Rectal smooth muscle tissue (tissue), 1 donor: Measurements from ENCODE around the gene PKNOX2.

Experiments used
- H3K27ac ChIP-seq: one replicate; pipeline ENCODE4 v1.7.0; 2013; ENCODE audit warnings: low read depth, low read length, inconsistent platforms
- H3K27me3 ChIP-seq: one replicate; pipeline ENCODE4 v1.7.0; 2013; ENCODE audit warnings: low read length; ENCODE audit not compliant: control insufficient read depth, insufficient read depth
- H3K36me3 ChIP-seq: one replicate; pipeline ENCODE4 v1.7.0; 2013; ENCODE audit warnings: low read length; ENCODE audit not compliant: control insufficient read depth, insufficient read depth
- H3K4me1 ChIP-seq: one replicate; pipeline ENCODE4 v1.7.0; 2013; ENCODE audit warnings: low read length; ENCODE audit not compliant: control insufficient read depth, insufficient read depth
- H3K4me3 ChIP-seq: one replicate; pipeline ENCODE4 v1.7.0; 2013; ENCODE audit warnings: low read length
- H3K9ac ChIP-seq: one replicate; pipeline ENCODE4 v1.7.0; 2013; ENCODE audit warnings: low read length

Gene PKNOX2

DNA sequence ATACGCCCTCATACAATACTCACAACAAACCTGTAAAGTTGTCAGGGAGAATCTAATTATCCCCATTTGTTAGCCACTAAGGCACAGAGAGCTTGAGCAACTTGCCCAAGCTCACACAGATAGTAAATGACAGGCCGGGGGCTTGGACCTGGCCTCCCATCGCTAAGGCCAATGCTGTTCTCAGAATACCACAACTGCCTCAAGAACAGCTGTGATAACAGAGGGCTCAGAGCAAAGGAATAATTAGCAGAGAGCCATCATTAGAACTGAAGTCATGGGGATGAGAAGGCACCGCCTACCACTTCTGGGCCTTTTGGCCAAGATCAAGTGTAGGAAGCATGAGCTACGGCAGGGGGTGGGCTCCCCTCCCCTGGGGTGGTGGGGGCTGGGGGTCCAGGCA lies 232.9 kb downstream of the PKNOX2 start:
- Histone ChIP-seq H3K36me3 (peaks cover 6% of the 10 kb centered on the region), H3K9ac (no peak overlapping the region), H3K4me3 (no peak overlapping the region), H3K27ac (no peak overlapping the region), H3K4me1 (no peaks in the 10 kb centered on the region), H3K27me3 (no peaks in the 10 kb centered on the region)

DNA sequence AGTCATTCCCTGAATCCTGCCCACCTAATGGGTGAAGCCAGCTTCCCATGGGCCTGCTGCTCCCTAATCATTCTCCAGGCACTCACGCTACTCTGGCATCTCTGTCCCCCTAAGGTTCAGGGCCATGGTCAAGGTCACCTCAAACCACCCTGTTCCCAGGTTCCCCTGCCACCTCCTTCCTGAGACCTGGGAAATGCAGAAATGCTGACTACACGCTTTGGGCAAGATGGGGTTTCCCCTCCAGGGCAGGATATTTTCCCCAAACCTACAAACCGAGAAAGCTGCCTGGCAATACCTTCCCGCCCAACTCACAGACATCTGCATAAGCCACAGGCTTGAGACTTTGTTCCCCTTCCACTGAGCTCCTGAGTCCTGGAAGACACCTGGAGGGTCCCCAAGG lies 233.9 kb downstream of the PKNOX2 start:
- Histone ChIP-seq H3K4me3 (no peak overlapping the region), H3K27me3 (no peaks in the 10 kb centered on the region), H3K27ac (no peak overlapping the region), H3K36me3 (peaks cover 6% of the 10 kb centered on the region), H3K9ac (no peak overlapping the region), H3K4me1 (no peaks in the 10 kb centered on the region)

DNA sequence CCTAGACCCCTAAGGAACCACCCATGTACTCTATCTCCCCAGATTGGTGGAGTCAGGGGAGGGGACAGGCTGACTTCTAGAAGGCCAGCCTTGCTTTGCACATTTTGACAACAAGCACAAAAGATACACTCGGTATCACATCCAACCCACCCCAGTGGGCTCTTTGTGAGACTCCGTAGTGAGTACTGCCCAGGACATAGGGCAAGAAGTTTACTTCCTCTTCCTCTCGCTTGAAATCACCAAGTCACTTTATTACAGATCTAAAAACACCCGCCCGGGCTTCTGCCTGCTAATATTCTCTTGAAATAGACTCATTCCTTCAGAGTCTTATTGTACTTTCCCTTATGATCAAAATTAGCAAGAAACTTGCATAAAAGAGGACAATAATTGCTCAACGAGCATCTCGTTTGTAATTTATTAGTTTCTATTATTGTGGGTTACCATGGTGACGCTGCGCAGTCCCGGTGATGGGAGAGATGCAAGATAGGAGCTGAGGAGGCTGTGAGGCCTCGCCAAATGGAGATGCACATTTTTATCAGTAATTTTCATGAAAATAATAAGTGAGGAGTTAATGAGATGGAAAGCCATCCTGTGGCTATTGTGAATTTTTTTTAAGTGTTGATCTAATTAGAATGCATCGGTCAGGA lies 234.6 kb downstream of the PKNOX2 start:
- no peaks in the 10 kb centered on the region for H3K4me1 ChIP-seq
- H3K9ac ChIP-seq, result no peak overlapping the region
- H3K4me3 ChIP-seq, result no peak overlapping the region
- no peak overlapping the region for H3K27ac ChIP-seq
- peaks cover 6% of the 10 kb centered on the region for H3K36me3 ChIP-seq
- H3K27me3 ChIP-seq, result no peaks in the 10 kb centered on the region

DNA sequence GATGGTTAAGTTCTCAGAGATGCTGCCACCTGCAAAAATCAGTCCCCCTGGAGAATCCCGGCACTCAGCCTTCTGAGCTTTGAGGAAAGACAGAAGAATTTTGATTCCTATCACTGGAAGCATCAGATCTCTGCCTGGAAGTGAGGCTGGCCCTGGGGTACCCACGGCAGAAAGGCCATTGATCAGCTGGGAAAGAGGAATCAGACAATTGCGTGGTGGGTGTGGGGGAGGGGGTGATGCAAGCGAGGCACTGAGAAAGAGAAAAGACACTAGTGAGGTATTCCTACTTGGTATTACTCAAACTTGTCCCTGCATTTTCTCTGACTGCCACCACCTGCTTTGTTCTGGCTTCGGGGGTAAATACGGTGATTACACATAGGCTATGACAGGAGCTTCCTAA lies 235.4 kb downstream of the PKNOX2 start:
- Histone ChIP-seq H3K27ac (no peak overlapping the region), H3K4me3 (no peak overlapping the region), H3K36me3 (peaks cover 6% of the 10 kb centered on the region), H3K27me3 (no peaks in the 10 kb centered on the region), H3K4me1 (peaks cover 5% of the 10 kb centered on the region), H3K9ac (no peak overlapping the region)

DNA sequence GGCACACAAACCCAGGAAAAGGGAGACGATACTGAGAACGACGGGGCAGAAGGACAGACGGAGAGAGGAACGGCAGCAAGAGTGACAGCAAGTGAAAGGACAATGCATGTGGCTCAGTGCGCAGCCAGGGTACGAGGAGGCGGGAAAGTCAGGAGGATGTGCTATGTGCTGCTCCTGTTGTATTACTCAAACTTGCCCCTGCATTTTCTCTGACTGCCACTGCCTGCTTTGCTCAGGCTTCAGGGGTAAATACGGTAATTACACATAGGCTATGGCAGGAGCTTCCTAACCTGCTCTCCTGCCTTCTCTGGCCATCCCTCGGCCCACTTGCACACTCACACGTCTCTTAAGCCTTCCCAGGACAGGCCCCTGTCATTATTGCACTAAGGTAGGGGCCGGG lies 236.7 kb downstream of the PKNOX2 start:
- Histone ChIP-seq H3K27me3 (no peaks in the 10 kb centered on the region), H3K36me3 (peaks cover 6% of the 10 kb centered on the region), H3K4me3 (no peak overlapping the region), H3K4me1 (peaks cover 5% of the 10 kb centered on the region), H3K27ac (no peak overlapping the region), H3K9ac (no peak overlapping the region)

DNA sequence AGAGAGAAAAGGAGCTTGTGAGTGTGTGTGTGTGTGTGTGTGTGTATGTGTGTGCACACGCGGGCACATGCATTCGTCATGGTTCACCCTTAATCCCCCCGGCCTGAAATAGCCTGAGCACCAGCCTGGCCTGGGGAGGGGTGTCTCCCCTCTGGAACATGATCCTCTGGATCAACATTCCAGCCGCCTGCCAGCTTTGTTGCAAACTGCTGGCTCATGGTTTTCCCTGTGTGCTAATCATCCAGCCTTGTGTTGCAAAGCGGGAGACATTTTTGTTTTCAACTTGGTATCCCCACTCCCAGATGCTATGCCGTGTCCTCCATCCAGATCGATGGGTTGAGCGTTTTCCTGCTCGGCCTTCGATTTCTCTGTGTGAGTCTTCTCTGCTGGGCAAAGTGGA lies 237.2 kb downstream of the PKNOX2 start:
- Histone ChIP-seq H3K27me3 (no peaks in the 10 kb centered on the region), H3K9ac (no peak overlapping the region), H3K4me3 (no peak overlapping the region), H3K36me3 (peaks cover 6% of the 10 kb centered on the region), H3K4me1 (peaks cover 5% of the 10 kb centered on the region), H3K27ac (no peak overlapping the region)

DNA sequence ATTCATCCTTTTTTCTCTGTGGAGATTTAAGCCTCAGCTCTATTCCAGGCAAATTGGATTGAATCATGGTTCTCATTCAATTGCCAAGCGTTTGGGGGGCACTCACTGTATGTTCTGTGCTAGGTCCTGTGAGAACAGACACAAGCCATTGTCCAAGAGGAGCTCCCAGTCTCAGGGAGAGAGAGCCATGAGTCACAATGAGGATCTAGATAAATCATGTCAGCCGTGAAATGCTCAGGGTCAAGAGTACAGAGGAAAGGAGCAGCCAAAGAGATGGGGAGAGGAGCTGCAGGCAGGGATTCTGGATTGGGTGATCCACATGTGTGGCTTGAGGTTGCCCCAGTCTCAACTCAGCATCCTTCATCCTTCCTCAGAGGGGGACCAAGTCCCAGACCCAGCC lies 237.9 kb downstream of the PKNOX2 start:
- H3K4me1 ChIP-seq, result peaks cover 5% of the 10 kb centered on the region
- no peaks in the 10 kb centered on the region for H3K27me3 ChIP-seq
- H3K4me3 ChIP-seq, result no peak overlapping the region
- H3K9ac ChIP-seq, result no peak overlapping the region
- H3K36me3 ChIP-seq, result peaks cover 6% of the 10 kb centered on the region
- no peak overlapping the region for H3K27ac ChIP-seq

DNA sequence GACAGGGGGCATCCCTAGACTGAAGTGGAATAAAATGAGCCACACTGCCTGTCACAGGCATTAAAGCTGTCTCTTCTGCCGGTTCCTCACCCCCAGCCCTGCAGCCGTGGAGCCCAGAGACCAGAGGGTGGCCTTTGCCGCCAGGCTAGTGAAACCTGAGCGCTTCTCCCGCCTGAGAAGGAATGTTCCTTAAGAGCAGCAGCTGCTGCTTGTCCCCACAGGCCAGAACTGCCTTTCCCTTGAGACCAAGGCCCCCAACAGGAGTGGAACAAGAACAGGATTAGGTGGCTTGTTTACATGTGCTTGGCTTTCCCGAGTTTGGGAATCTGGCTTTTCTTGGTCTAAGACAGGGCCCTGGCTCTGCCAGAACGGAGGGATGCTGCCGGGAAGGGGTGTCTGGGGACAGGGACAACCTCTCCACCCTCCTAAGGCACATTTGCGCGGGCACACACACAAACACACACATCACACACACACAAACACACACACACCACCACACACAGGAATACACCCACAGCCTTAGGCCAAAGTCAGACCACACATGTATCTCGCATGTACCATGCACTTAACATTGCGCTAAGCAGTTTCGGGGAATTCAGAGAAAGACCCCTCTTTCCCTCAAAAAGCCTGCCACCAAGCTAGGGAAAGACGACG lies 239.7 kb downstream of the PKNOX2 start:
- H3K4me3 ChIP-seq, result no peak overlapping the region
- peaks cover 5% of the 10 kb centered on the region for H3K4me1 ChIP-seq
- no peak overlapping the region for H3K9ac ChIP-seq
- no peak overlapping the region for H3K27ac ChIP-seq
- peaks cover 4% of the 10 kb centered on the region for H3K36me3 ChIP-seq
- H3K27me3 ChIP-seq, result no peaks in the 10 kb centered on the region

DNA sequence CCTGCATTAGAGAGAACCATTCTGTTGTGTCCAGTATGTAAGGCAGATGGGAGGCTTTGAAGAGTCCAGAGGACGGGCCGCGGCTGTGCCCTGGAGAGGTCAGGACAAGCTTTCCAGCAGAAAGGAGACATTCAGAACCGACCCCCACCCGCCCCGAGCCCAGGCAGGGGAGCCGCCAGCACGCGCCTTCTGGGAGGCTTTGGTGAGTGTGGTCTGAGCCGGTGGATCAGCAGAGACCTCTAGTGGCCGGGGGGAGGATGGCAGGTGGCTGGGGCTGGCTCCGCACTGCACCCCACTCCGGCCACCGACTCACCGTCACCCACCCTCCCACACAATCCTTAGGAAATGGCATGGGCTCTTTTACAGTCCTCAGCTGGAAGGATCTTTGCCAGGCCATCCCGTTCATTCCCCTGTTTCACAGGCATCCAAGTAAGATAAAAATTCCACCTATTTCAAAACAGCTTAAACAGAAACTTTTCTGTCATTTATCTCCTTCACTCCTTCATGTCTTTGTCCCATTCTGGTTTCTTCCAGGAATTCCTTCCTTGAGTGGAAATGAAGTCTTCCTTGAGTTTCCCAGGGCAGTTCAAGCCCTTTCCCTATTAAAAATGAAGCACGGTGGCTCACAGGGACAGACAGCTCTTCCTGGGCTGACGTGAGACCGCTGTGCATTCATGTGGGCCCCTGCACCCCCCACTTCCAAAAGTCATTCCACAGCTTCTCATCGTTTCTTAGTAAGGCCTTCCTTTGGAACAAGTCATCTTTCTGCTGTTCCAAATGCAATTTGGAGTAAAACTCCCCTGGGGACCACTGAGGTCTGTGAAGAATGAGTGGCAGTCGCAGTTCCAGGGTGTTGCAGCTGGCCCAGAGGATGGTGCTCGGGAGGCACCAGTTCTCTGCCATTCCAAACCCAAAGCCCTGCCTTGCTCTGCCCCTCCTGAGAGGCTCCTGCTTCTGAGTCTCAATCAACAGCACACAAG lies 240.6 kb downstream of the PKNOX2 start:
- Histone ChIP-seq H3K4me1 (peaks cover 5% of the 10 kb centered on the region), H3K27me3 (no peaks in the 10 kb centered on the region), H3K27ac (no peak overlapping the region), H3K4me3 (no peak overlapping the region), H3K9ac (no peak overlapping the region), H3K36me3 (peaks cover 3% of the 10 kb centered on the region)

DNA sequence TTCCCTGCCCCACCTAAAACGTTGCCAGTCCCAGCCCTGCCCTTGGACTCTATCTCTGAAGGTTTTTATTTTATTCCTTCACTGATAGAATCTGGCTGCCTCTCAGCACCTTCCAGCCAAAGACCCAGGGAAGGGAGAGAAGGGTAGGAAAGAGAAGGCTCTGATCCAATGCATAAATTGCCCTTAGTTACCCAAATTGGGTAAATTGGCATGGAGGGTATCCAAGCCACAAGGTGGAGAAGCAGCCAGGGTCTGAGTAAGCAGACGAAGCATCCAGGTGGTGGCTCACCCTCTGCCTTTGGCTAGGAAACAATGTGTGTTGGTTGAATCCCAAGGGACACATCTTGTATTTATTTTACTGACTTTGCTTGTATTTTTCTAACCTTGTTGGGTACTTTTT lies 242.5 kb downstream of the PKNOX2 start:
- Histone ChIP-seq H3K4me1 (peaks cover 5% of the 10 kb centered on the region), H3K27me3 (no peaks in the 10 kb centered on the region), H3K36me3 (no peaks in the 10 kb centered on the region), H3K9ac (no peak overlapping the region), H3K4me3 (no peak overlapping the region), H3K27ac (no peak overlapping the region)

DNA sequence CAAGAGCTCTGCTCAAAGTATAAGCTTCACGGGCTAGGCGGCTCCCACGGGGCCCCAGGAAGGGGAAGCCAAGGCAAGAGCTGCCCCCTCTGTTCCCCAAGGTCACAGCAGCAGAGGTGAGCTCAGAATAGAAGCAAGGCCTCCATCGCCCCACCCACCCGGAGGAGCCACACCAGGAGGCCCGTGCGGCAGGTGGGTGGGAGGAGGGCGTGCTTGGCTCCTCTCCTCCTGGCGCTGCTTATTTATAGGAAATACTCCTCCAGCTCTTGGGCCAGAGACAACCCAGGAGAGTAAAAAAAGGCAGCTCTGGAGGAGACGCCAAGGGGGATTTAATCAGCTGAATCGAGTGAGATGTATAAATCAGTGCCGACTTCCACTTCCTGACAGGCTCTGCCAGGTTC lies 243.8 kb downstream of the PKNOX2 start:
- no peak overlapping the region for H3K9ac ChIP-seq
- H3K4me3 ChIP-seq, result no peak overlapping the region
- H3K4me1 ChIP-seq, result peaks cover 5% of the 10 kb centered on the region
- H3K27ac ChIP-seq, result no peak overlapping the region
- no peaks in the 10 kb centered on the region for H3K27me3 ChIP-seq
- no peaks in the 10 kb centered on the region for H3K36me3 ChIP-seq

DNA sequence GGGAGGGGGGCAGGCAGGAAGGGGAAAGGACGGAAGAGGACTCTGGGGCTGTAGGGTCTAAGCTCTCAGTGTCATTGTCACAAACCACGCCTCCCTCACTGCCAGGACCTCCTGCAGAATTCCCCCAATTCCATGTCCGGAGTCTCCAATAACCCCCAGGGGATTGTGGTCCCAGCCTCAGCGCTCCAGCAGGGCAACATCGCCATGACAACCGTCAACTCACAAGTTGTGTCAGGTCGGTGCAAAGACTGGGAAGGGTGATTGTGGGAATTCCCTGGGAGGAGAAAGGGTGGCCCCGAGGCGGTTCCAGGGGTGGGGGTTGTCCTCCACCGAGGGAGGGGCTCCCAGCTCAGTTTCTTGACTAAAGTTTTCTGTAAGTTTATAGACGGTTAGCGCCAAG lies 245.5 kb downstream of the PKNOX2 start:
- no peak overlapping the region for H3K27ac ChIP-seq
- no peaks in the 10 kb centered on the region for H3K4me1 ChIP-seq
- H3K27me3 ChIP-seq, result no peaks in the 10 kb centered on the region
- H3K4me3 ChIP-seq, result no peak overlapping the region
- H3K9ac ChIP-seq, result no peak overlapping the region
- no peaks in the 10 kb centered on the region for H3K36me3 ChIP-seq
